Panc1 (cell line): ENCODE measurements around the gene RIT2. TPM values are rescaled to one million over a fixed set of nuclear protein-coding genes. Genes with fewer than 3 reads are reported as not detected.

ENCODE experiments used
- ATAC-seq: fragments of 200-7000 bp; cut with Tn5 transposase; 2 replicates; pipeline ENCODE4 v1.9.1; 2020; ENCODE audit warnings: mild to moderate bottlenecking, moderate library complexity
- BruUV-seq: library from RNA; stranded (reverse); fragments of 400-500 nt; replicated peaks from 2 replicates; lab custom pipeline; 2021; lab: Mats Ljungman, UMichigan
- CTCF ChIA-PET: fragments of 300-600 bp; sonication (Branson Sonifier 250); formaldehyde crosslinking; loops from one replicate; lab custom pipeline; 2022; ENCODE audit warnings: antibody characterized with exemption; lab: Charles Lee
- POLR2A ChIA-PET: fragments of 300-600 bp; sonication (Branson Sonifier 250); formaldehyde crosslinking; loops from one replicate; lab custom pipeline; 2022; ENCODE audit warnings: antibody characterized with exemption; lab: Charles Lee
- DNase-seq: peaks from one replicate; pipeline ENCODE4 v3.0.0-alpha.2; 2010; ENCODE audit warnings: low read depth, low spot score
- H3K27ac ChIP-seq: 2 replicates; pipeline ENCODE4 v1.5.1; 2011; ENCODE audit warnings: mild to moderate bottlenecking, low read length, inconsistent platforms
- H3K27me3 ChIP-seq: fragments of 200-500 bp; sonication (Bioruptor generic); 2 replicates; pipeline ENCODE4 v1.6.0; 2014; ENCODE audit warnings: low read length, inconsistent platforms; ENCODE audit not compliant: control insufficient read depth, insufficient read depth
- H3K36me3 ChIP-seq: fragments of 200-500 bp; sonication (Bioruptor generic); 2 replicates; pipeline ENCODE4 v1.5.1; 2014; ENCODE audit warnings: inconsistent platforms, mild to moderate bottlenecking, low read length, moderate library complexity; ENCODE audit not compliant: control insufficient read depth, insufficient read depth
- H3K4me1 ChIP-seq: 2 replicates; pipeline ENCODE4 v1.5.1; 2011; ENCODE audit warnings: inconsistent platforms, mild to moderate bottlenecking, low read length, moderate library complexity; ENCODE audit not compliant: control insufficient read depth, insufficient read depth
- H3K4me3 ChIP-seq, 2 experiments: 2 replicates each; pipeline ENCODE4 v1.5.1; 2011 to 2012; ENCODE audit warnings: low read depth in 2 of 2, low read length in 2 of 2, mild to moderate bottlenecking in 2 of 2, inconsistent platforms in 1 of 2, moderate library complexity in 1 of 2
- H3K9me3 ChIP-seq: fragments of 200-500 bp; sonication (Bioruptor generic); 2 replicates; pipeline ENCODE4 v1.5.1; 2014; ENCODE audit warnings: low read depth, mild to moderate bottlenecking, inconsistent platforms, low read length, moderate library complexity; ENCODE audit not compliant: control insufficient read depth, insufficient read depth
- POLR2AphosphoS5 ChIP-seq: IDR thresholded peaks from 2 replicates; pipeline ENCODE4 v1.6.1; 2012; ENCODE audit warnings: mild to moderate bottlenecking, low read depth, low read length, moderate library complexity
- SIN3A ChIP-seq: IDR thresholded peaks from 2 replicates; pipeline ENCODE4 v1.6.1; 2012; ENCODE audit warnings: low read depth, mild to moderate bottlenecking, low read length, moderate library complexity, borderline replicate concordance; ENCODE audit not compliant: insufficient read depth
- TCF7L2 ChIP-seq: IDR thresholded peaks from 2 replicates; pipeline ENCODE4 v1.6.1; 2011; ENCODE audit warnings: mild to moderate bottlenecking, low read depth, low read length, inconsistent platforms
- in situ Hi-C: cut with HindIII; loops from 2 replicates; pipeline ENCODE4 v1.10.0; 2016; ENCODE audit warnings: low sequenced_read_pairs, low pct_unique_long_range_greater_than_20kb
- intact Hi-C: fragments of 100-400 bp; cut with micrococcal nuclease; formaldehyde crosslinking; loops from one replicate; pipeline ENCODE4 v1.10.0; 2022; ENCODE audit not compliant: unreplicated experiment
- total RNA-seq: library from RNA; stranded (reverse); gene quantifications from one replicate; pipeline ENCODE4 v1.2.1, GENCODE V29; 2021; ENCODE audit not compliant: unreplicated experiment
- TF ChIP-seq, protein P1 (sequence below), 2 experiments: IDR thresholded peaks; 2 replicates each; pipeline ENCODE4 v1.6.1; 2011 to 2012; ENCODE audit warnings: low read depth in 2 of 2, control low read depth in 1 of 2, low read length in 1 of 2, mild to moderate bottlenecking in 1 of 2, moderate library complexity in 1 of 2; ENCODE audit not compliant: insufficient read depth in 1 of 2
- TF ChIP-seq, protein P2 (sequence below): fragments of 450-650 bp; IDR thresholded peaks from 2 replicates; pipeline ENCODE4 v1.5.1; 2017; ENCODE audit warnings: mild to moderate bottlenecking

RIT2 gene
- total RNA-seq, 1 experiment from 2014 or later, result not detected

DNA sequence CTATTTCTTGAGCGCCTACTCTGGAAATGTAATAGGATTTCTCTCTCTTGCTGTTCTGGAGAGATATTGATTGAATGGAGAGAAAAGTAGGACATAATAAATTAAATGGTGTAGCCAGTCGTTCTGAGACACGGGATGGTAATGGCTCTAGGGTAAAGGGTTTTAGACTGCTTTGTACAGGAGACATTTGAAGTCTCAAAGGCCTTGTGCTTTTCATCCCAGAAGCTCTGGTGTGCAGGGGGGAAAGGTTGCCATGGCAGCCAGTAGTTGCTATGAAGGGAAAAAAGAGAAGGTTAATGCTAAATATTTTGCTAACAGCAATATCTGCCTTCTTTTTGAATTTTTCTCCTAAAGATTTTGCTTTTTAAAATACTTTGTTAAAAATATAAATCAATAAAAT lies 359.3 kb downstream of the RIT2 start:
- Histone ChIP-seq H3K4me1 (no peaks in the 10 kb centered on the region), H3K27me3 (no peaks in the 10 kb centered on the region), H3K36me3 (no peaks in the 10 kb centered on the region), H3K27ac (no peak overlapping the region), H3K9me3 (no peaks in the 10 kb centered on the region), H3K4me3 (no peak overlapping the region)
- no TSS peak for BruUV-seq
- no peak for DNase-seq
- in situ Hi-C loops, result no loop called here
- intact Hi-C loops, result no loop called here
- POLR2A ChIA-PET, result no interaction called here
- no peak for TF ChIP-seq POLR2AphosphoS5
- CTCF ChIA-PET, result no interaction called here
- no peak for ATAC-seq

DNA sequence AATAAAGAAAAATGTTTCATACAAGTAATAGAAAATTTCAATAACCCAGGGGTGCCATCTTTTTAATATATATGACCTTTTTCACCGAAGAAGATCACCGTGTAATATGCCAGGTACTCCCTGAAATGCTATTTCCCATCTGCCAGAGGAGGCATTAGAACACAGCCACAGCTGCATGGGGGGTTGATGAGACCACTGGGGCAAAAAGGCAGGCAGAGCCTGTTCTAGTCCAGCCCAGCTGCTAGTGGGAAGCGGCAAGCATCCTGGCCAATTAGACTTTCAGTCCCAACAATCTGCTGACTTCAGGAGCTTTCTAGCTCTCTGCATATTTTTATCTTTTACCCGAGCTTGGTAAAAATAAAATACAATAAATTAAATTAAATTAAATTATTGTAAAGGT lies 362.6 kb downstream of the RIT2 start:
- POLR2A ChIA-PET, result no interaction called here
- Histone ChIP-seq H3K27ac (no peak overlapping the region), H3K9me3 (no peaks in the 10 kb centered on the region), H3K36me3 (no peaks in the 10 kb centered on the region), H3K27me3 (no peaks in the 10 kb centered on the region), H3K4me1 (no peaks in the 10 kb centered on the region), H3K4me3 (no peak overlapping the region)
- in situ Hi-C loops, result no loop called here
- DNase-seq, result no peak
- no peak for ATAC-seq
- intact Hi-C loops, result no loop called here
- no peak for TF ChIP-seq POLR2AphosphoS5
- no peak for TF ChIP-seq TCF7L2
- TF ChIP-seq, protein P1, sequence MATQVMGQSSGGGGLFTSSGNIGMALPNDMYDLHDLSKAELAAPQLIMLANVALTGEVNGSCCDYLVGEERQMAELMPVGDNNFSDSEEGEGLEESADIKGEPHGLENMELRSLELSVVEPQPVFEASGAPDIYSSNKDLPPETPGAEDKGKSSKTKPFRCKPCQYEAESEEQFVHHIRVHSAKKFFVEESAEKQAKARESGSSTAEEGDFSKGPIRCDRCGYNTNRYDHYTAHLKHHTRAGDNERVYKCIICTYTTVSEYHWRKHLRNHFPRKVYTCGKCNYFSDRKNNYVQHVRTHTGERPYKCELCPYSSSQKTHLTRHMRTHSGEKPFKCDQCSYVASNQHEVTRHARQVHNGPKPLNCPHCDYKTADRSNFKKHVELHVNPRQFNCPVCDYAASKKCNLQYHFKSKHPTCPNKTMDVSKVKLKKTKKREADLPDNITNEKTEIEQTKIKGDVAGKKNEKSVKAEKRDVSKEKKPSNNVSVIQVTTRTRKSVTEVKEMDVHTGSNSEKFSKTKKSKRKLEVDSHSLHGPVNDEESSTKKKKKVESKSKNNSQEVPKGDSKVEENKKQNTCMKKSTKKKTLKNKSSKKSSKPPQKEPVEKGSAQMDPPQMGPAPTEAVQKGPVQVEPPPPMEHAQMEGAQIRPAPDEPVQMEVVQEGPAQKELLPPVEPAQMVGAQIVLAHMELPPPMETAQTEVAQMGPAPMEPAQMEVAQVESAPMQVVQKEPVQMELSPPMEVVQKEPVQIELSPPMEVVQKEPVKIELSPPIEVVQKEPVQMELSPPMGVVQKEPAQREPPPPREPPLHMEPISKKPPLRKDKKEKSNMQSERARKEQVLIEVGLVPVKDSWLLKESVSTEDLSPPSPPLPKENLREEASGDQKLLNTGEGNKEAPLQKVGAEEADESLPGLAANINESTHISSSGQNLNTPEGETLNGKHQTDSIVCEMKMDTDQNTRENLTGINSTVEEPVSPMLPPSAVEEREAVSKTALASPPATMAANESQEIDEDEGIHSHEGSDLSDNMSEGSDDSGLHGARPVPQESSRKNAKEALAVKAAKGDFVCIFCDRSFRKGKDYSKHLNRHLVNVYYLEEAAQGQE (IDR thresholded peaks at IDR 0.05; ENCODE audit: insufficient read depth in 1 of 2, low read depth in 2 of 2, low read length in 1 of 2), result no peak
- TF ChIP-seq, protein P2, sequence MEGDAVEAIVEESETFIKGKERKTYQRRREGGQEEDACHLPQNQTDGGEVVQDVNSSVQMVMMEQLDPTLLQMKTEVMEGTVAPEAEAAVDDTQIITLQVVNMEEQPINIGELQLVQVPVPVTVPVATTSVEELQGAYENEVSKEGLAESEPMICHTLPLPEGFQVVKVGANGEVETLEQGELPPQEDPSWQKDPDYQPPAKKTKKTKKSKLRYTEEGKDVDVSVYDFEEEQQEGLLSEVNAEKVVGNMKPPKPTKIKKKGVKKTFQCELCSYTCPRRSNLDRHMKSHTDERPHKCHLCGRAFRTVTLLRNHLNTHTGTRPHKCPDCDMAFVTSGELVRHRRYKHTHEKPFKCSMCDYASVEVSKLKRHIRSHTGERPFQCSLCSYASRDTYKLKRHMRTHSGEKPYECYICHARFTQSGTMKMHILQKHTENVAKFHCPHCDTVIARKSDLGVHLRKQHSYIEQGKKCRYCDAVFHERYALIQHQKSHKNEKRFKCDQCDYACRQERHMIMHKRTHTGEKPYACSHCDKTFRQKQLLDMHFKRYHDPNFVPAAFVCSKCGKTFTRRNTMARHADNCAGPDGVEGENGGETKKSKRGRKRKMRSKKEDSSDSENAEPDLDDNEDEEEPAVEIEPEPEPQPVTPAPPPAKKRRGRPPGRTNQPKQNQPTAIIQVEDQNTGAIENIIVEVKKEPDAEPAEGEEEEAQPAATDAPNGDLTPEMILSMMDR, result no peak
- no peak for TF ChIP-seq SIN3A
- no TSS peak for BruUV-seq
- CTCF ChIA-PET, result no interaction called here

DNA sequence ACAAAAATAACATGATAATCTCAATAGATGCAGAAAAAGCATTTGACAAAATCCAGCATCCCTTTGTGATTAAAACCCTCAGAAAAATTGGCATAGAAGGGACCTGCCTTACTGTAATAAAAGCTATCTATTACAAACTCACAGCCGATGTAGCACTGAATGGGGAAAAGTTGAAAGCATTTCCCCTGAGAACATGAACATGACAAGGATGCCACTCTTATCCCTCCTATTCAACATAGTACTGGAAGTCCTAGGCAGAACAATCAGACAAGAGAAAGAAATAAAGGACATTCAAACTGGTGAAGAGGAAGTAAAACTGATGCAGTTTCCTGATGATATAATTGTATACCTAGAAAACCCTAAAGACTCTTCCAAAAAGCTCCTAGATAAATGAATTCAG lies 368.7 kb downstream of the RIT2 start:
- ChIA-PET POLR2A (no interaction called here), CTCF (no interaction called here)
- intact Hi-C loops (loop anchor here (10.0 kb wide), 1 partner anchor 48 kb away; no protein-coding TSS in a partner anchor), in situ Hi-C loops (no loop called here)
- H3K27ac ChIP-seq, result no peak overlapping the region
- ATAC-seq, result no peak
- no peaks in the 10 kb centered on the region for H3K9me3 ChIP-seq
- H3K36me3 ChIP-seq, result no peaks in the 10 kb centered on the region
- no peaks in the 10 kb centered on the region for H3K4me1 ChIP-seq
- no TSS peak for BruUV-seq
- no peaks in the 10 kb centered on the region for H3K27me3 ChIP-seq
- no peak overlapping the region for H3K4me3 ChIP-seq
- TF ChIP-seq, protein P2, result no peak
- TF ChIP-seq SIN3A (no peak), TCF7L2 (no peak), POLR2AphosphoS5 (no peak)
- TF ChIP-seq, protein P1 (IDR thresholded peaks at IDR 0.05; ENCODE audit: insufficient read depth in 1 of 2, low read depth in 2 of 2, low read length in 1 of 2), result no peak
- no peak for DNase-seq
